Stimulated activated CD8-positive, alpha-beta memory T cell treated with anti-CD3 and anti-CD28 coated beads, Interleukin-12 subunit alpha, Interleukin-12 subunit beta, amount 100 ng/mL, for 4 hours (primary cell): ENCODE measurements around the gene AURKB.
"Not testable (repeated sequence)": the region's sequence is repeated elsewhere in the genome, so short reads cannot be mapped to it uniquely, and the experiment has no call there.

Experiments used
- DNase-seq: peaks from one replicate; pipeline ENCODE4 v3.0.0-alpha.2; 2020; ENCODE audit warnings: low read depth

The AURKB gene

GRCh38 chr17:8187517-8188262, 22.7 kb downstream of the AURKB start:
- DNase-seq, result peak; percentile 80

GRCh38 chr17:8186787-8187516, 23.4 kb downstream of the AURKB start:
- DNase-seq, result peak; percentile 84

DNA sequence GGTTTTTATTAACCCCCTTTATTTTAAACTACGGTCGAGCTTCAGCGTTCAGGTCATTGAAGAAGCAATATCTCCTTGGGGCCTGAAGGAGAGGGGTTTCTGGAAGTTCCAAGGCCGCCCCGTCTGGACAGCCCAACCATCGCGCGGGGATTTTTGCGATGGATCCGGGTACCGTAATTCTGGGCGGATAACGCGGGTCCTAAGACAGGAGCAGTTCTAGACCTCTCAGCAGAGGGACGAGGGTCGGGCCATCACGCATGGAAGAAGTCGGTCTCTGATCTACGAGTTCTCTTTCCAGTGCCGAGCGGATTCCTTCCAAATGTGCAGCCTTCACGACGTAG, 24.0 kb downstream of the AURKB start:
- DNase-seq, result no peak

- DNase-seq, result peak; percentile 82
These were observed 24.6 kb downstream of the AURKB start for GRCh38 chr17:8185582-8186445.

DNA sequence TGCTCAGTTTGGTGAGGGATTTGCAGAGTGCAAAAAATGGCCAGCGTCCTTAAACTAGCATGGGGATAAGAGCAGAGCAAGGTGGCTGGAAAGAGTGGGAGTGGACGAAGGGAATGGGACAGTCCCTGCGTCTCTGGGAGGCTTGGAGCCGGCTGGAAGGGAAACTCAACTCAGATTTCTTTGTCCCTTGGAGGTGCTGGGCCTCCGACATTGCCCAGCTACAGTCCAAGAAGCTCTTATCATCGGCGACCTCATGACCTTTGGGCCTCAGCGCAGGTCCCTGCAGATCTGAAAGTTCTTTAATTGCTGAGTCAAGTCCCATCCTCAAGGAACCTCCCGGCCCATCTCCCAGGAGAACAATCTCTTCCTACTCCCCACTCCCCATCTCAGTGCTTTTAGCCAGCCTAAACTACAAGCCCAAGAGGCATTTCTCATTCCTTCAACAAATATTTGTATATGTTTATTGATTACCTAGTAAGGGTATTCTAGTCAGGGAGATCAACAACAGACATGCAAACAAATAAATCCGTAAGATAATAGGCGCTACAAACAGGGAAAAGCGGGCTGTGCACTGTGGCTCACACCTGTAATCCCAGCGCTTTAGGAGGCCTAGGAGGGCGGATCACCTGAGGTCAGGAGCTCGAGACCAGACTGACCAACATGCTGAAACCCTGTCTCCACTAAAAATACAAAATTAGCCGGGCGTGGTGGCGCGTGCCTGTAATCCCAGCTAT, 33.2 kb downstream of the AURKB start:
- DNase-seq, result no peak

GRCh38 chr17:8176197-8176940, 34.0 kb downstream of the AURKB start, which contains the start of gene TMEM107:
TMEM107 (minus strand) TSS chr17:8176380; CDS start chr17:8176286, 94 bp downstream.
- DNase-seq, result peak; percentile 73

DNA sequence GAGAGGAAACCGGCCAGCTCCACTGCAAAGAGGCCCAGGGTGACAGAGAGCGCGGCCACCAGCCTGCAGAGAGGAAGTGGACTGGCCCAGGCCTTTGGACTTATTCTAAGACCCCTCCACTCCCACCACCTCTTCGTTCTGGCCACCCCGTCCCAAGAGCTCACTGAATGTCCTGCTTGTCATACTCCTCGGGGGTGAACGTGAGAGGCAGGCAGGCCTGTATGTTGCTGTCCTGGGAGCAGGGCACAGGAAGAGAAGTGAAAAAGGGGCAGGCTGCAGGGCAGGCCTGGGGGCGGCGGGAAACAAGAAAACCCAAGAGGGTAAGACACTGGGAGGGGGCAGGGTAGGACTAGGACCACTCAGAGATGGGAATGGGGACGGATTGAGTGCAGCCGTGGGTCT, 34.6 kb downstream of the AURKB start:
- no peak for DNase-seq

DNA sequence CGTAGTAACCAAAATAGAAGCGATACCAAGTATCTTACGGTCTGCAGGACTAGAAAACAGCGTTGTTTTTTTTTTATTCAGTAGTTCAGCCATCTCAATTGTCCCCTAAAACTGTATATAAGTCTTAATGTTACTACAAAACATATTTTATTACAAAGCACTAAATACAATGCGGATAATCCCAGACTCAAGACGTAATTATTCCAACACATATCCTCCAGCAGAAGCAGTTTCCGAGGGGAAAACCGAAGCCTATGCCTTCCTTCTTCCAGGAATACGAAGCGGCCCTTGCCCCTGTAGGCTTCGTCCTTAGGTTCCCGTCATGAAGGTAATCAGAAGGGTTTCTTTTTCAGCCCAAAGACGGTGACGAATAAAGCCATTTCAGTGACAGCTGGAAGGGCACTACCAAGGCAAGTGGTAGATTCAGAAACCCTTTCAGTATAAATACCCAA, 36.5 kb downstream of the AURKB start:
- DNase-seq, result no peak

DNA sequence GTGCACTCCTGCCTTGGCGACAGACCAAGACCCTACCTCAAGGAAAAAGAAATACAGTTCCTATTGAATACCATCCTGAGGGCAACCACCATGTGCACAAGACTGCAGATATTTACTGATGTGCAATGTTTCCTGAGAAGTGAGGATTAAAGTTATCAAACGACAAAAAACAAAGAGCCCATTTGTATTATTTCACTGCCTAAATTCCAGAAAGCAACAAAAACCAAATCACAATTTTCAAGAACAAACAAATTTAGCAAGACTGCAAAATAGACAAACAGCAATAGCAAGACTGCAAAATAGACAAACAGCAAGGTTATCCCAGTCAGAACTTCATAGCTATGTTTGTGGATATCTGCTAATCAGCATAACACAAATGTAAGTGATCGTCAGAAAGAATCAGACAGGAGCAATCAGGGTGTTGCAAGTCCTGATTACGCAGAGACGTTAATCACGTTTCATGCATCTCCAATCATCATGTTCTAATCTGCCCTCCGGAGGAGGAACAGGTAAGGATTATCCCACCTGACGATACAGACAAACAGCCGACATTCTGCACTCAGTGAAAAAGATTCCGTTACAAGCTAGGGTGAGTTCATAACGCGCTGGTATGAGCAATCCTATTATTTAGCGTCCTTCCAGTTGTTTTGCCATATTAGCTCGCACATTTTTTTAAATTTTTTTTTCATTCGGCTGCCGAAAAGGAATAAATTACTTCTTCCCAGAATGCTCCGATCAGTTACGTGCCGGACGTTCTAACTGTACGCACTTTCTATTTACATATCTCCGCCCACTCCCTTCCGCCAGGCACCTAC, 37.1 kb downstream of the AURKB start:
- no peak for DNase-seq

GRCh38 chr17:8170186-8170585, 40.2 kb downstream of the AURKB start:
- DNase-seq, result not testable (repeated sequence)

- DNase-seq, result no peak
These were observed 42.8 kb downstream of the AURKB start for GRCh38 chr17:8167526-8167925.

DNA sequence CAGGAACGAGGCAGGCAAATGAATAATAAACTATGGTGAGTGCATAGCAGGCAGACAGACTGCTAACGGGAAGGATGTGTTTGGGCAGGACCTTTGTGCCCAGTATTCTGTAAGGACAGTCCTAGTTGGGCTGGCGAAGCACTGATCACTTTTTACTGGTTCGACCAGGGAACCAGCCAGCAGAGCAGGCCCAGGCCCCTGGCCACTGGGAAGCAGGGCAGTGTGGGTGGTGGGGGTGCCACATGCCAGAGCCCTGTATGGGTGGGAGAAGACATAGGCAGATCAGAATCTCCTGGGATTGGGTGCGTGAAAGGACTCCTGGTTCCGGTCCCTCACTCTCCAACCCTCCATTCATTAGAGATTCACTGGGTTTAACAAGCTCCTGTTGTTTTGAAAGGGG, 43.6 kb downstream of the AURKB start:
- no peak for DNase-seq

- DNase-seq, result no peak
These were observed 45.6 kb downstream of the AURKB start for GRCh38 chr17:8164815-8165131.

- DNase-seq, result no peak
These were observed 46.2 kb downstream of the AURKB start for GRCh38 chr17:8163978-8164814.

GRCh38 chr17:8162997-8163977, 47.1 kb downstream of the AURKB start:
- no peak for DNase-seq

DNA sequence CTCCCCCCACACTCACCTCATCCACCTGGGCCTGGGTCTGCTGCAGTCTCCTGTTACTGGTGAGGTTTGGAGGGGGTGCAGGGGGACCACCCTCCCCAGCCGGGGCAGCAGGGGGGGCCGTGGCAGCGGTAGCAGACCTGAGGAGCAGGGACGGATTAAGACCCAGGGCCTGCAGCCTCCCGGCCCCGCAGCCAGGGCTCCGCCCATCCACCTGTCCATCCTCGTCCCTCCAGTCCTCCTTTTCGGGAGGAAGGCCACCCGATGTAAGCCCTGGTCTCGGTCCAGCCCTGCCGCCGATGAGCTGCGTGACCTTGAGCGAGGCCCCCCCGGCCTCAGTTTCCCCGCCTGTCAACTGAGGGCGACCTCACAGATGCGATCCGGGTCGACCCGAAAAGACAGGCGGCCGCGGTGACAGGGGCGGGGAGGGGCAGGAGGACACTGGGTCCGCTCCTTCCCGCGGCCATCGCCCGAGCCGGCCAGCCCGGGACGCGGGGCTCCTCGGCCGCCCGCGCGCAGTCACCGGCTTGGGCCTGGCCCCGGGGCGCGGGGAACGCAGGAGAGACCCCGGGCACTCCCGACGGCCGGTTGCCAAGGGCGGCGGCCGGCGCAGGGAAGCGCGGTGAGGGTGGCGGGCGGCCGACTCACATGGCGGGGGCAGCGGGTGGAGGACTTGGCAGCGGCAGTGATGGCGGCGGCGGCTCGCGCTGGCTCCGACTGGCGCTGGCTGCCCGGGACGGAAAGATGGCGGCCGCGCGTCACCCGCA, 48.0 kb downstream of the AURKB start, which contains the start of gene VAMP2:
Gene VAMP2, minus strand, starts transcription at position 716 of the 764 bp plus-strand sequence. Its CDS starts 69 bp downstream, at position 647.
- DNase-seq, result peak; percentile 75
